GM23338 (cell line): Measurements from ENCODE around the gene POLR3K.

Experiments used
- CTCF ChIP-seq, 2 experiments: fragments of 200-600 bp in 1 of 2; sonication (generic) in 1 of 2; conservative IDR thresholded peaks; 2 replicates each; pipeline versions ENCODE4 v1.5.1 to v1.6.1; 2016 to 2017; ENCODE audit warnings: antibody characterized with exemption in 2 of 2, low read depth in 2 of 2, mild to moderate bottlenecking in 2 of 2, moderate library complexity in 1 of 2
- ETS1 ChIP-seq: IDR thresholded peaks from 2 replicates; pipeline ENCODE4 v1.6.1; 2016; ENCODE audit warnings: antibody characterized with exemption
- EZH2 ChIP-seq: fragments of 200-600 bp; sonication (generic); IDR thresholded peaks from one replicate; pipeline ENCODE4 v1.8.0; 2017; ENCODE audit warnings: antibody characterized with exemption, mild to moderate bottlenecking, low read depth; ENCODE audit not compliant: unreplicated experiment
- EZH2phosphoT487 ChIP-seq: fragments of 200-600 bp; sonication (generic); IDR thresholded peaks from one replicate; pipeline ENCODE4 v1.8.1; 2018; ENCODE audit warnings: antibody characterized with exemption; ENCODE audit not compliant: unreplicated experiment
- POLR2AphosphoS5 ChIP-seq: IDR thresholded peaks from 2 replicates; pipeline ENCODE4 v1.6.1; 2016; ENCODE audit warnings: antibody characterized with exemption, low read depth
- REST ChIP-seq: IDR thresholded peaks from one replicate; pipeline ENCODE4 v1.6.1; 2018; ENCODE audit warnings: antibody characterized with exemption; ENCODE audit not compliant: unreplicated experiment

- no peak for TF ChIP-seq CTCF (conservative IDR thresholded peaks at IDR 0.05; ENCODE audit: low read depth in 2 of 2)
- TF ChIP-seq EZH2, result no peak
- TF ChIP-seq EZH2phosphoT487, result no peak
- no peak for TF ChIP-seq POLR2AphosphoS5
- TF ChIP-seq ETS1, result no peak
- TF ChIP-seq REST, result no peak
Observed at GRCh38 chr16:97822-98221, 44.4 kb upstream of the POLR3K start.
